Stimulated activated CD4-positive, alpha-beta T cell treated with anti-CD3 and anti-CD28 coated beads, Interleukin-1b, Interleukin-23, amount 100 ng/mL, for 4 hours (primary cell): Measurements from ENCODE around the gene C17orf100.
"Not testable (repeated sequence)": the region's sequence is repeated elsewhere in the genome, so short reads cannot be mapped to it uniquely, and the experiment has no call there.

Experiments used
- DNase-seq, 2 donors: peaks; one replicate each; pipeline ENCODE4 v3.0.0-alpha.2; 2020; ENCODE audit warnings: low read depth in 2 of 2

C17orf100 gene

GRCh38 chr17:6641247-6641863 lies 10.2 kb upstream of the C17orf100 start:
- DNase-seq, result no peak

DNA sequence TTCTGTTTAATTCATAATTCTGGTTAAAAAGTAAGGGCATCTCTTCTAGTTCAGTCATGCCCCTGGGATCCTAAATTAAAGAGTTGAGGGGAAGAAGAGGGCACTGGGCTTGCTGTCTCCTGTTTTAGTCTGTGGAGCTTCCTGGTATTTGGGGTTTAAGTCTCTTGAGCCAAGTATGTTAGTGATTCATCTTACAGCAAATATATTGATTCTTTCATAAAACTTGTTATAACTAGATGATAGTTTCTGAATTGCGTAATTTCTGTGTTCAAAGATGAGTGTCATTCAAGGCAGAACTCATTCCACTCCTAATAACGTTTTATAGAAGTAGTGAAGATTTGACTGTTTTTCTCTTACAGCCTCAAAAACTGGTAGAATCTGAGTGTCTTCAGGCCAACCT lies 9.0 kb upstream of the C17orf100 start:
- no peak for DNase-seq

DNA sequence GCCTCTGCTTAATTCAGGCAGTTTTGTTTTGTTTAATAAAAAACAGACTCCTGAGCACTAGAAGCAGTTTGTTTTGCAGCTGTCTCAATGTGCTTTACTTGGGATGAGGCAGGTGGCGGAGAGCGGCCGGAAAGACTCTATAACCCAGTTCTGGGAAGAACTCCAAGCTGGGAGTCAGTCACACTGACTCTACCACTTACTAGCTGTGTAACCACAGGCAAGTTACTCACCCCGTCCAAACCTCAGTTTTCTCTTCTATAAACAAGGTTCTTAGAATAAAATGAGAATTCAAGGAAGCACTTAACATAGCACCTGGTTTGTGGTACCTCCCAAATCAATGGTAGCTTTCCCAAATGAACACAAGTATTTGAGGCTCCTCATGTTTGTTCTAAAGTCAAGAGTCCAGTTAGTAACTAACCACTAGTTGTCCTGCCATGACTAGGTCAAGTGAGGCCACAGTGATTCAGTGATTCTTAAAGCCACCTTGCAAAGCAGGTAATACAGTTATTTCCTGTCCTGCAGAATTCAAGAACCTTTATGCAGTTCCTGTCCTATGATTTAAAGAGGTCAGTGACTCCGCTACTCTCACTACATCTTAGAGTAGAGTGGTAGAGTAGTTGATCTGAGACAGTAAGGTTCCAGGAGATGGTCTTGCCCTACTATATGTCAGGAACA lies 8.0 kb upstream of the C17orf100 start:
- no peak for DNase-seq

DNA sequence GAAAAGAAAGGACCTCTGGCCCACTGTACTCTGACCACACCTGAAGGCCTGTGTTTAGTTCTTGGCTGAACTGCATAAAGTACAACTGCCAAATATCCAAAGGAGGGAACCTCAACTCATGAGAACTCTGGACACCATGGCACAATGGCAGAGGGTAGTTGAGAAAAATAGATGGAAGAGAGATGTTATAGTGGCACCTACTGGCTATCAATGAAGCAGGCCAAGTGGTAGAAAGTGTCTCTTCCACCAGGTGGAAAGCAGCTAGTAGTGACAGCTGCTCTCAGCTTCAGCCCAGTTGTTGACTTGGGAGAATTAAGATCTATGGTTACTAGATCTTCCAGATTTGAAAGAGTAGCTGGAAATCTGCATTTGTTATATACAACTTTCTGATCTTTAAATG lies 3.4 kb upstream of the C17orf100 start:
- no peak for DNase-seq

- no peak for DNase-seq
These were observed 424 bp downstream of the C17orf100 start for GRCh38 chr17:6651919-6652452.

DNA sequence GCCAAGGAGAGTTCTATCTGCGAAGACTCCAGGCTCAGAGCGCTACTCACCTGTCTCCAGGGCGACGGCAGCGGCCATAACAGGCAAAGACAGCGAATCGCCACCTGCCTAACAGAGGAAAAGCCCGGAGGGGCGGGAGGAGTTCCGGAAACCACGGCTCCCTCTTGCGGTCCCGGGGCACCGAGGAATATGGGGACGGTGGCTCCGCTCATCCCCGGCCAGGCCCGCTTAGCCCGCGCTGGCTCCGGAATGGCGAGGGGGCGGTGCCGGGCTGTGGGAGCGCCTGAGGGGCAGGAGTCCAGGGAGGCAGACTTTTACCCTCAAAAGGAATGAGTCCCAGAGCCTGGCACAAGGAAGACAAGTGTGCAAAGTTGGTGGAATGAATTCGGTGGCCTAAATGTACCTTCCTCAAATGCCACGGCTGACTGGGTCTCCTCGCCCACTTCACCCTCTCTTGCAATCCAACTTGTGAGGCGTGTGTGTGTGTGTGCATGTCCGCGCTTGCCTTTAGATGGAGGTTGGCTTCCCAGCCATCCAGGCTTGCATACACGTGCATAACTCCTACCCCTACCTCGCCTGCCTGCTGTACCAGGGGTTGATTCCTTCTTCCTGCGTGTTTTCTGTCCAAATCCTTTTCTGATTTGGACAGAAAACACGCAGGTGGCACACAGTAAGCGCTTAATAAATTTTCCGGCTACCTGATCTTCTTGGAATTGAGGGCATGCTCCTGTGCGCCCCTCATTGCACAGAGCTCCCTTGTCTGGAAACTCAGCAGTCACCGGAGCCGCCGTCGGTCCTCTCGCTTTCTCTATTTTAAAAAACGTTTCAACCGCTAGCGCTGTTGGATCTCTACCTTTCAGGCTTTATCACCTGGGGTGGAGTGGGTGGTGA lies 3.5 kb downstream of the C17orf100 start:
- no peak for DNase-seq

- DNase-seq, result not testable (repeated sequence)
These were observed 4.3 kb downstream of the C17orf100 start for GRCh38 chr17:6655732-6656361.

- DNase-seq, result peak; percentile 42 to 54
These were observed 5.5 kb downstream of the C17orf100 start for GRCh38 chr17:6656797-6657632.

GRCh38 chr17:6657633-6658287 lies 6.2 kb downstream of the C17orf100 start:
- no peak for DNase-seq

- not testable (repeated sequence) for DNase-seq
These were observed 6.8 kb downstream of the C17orf100 start for GRCh38 chr17:6658411-6658810.

GRCh38 chr17:6660101-6660500 lies 8.5 kb downstream of the C17orf100 start:
- DNase-seq, result no peak

GRCh38 chr17:6660805-6661463 lies 9.4 kb downstream of the C17orf100 start:
- DNase-seq, result no peak

DNA sequence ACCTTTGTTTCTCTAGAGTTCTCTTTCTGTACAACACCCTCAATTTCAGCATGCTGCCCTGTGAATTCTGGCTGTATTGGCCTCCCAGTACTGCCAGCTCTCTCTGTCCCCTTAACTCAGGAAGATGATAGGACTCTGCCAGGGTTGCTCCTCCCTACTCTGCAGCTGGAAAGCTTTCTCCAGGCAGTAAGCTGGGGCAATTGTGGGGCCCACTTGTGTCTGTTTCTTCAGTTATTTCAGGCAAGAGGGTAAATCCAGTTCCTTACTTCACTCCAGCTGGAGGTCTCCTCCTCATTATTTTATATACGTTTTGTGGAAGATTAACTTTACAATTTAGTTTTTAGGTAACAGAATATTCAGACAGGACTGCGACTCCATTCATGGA lies 9.9 kb downstream of the C17orf100 start:
- DNase-seq, result no peak

DNA sequence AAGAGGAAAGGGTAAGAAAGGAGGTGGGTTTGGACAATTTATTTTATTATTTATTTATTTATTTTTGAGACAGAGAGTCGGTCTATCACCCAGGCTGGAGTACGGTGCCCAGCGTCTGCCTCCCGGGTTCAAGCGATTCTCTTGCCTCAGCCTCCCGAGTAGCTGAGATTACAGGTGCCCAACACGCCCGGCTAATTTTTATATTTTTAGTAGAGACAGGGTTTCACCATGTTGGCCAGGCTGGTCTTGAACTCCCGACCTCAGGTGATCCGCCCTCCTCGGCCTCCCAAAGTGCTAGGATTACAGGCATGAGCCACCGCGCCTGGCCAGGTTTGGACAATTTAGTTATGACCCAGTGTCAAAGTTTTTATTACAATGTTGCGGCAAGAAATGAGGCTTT lies 11.6 kb downstream of the C17orf100 start:
- not testable (repeated sequence) for DNase-seq

DNA sequence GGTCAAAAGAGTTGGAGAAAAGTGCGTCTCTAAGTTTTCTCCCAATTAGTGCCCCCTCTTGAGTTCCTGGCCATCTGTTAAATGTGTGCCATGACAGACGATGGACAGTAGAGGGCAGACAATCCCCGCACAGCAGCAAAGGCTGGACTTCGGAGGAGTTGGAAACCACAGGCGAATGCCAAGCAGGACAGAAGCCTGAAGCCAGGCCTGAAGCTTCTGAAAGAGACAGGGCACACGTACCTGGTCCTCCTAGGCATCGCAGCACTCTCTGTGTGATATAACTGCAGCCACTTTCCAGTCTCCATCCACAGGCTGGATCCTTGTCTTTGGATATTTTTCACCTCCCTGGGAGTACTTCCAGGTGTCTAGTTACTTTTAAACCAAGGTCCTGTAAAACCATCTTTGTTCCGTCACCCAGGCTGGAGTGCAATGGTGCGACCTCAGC lies 14.5 kb downstream of the C17orf100 start:
- peak in 1 of 2 donors; percentile 35 for DNase-seq

- no peak for DNase-seq
These were observed 15.0 kb downstream of the C17orf100 start for GRCh38 chr17:6666557-6666956.

DNA sequence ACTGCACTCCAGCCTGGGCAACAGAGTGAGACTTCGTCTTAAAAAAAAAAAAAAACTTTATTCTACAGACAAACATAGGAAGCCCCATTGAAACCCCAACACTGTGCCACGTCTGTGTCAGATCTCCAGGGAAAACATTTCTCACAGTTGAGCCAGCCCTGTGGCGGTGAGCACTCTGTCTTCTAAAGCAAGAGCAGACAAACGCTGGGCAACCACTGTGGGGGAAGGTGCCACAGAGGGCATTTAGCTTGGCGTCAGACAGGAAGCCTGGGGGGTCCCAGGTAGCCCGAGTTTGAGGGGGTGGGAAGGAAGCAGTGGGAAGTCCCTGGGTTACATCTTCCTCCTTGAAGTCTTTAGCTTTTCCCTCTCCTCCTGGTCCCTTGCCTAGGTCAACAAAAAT lies 16.0 kb downstream of the C17orf100 start:
- DNase-seq, result no peak

DNA sequence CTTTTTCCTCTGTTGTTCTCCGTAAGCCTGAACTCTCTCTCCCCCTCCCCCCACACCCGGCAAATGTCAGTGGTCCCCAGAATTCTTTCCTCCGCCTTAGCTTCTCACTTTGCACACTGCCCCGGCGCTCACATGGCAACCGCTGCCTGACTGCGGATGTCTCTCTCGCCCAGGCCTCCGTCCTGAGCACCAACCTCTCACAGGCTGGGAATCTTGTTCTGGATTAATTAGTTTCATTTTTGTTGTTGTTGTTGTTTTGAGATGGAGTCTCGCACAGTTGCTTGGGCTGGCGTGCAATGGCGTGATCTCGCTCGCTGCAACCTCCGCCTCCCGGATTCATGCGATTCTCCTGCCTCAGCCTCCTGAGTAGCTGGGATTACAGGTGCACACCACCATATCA lies 16.7 kb downstream of the C17orf100 start:
- no peak for DNase-seq

DNA sequence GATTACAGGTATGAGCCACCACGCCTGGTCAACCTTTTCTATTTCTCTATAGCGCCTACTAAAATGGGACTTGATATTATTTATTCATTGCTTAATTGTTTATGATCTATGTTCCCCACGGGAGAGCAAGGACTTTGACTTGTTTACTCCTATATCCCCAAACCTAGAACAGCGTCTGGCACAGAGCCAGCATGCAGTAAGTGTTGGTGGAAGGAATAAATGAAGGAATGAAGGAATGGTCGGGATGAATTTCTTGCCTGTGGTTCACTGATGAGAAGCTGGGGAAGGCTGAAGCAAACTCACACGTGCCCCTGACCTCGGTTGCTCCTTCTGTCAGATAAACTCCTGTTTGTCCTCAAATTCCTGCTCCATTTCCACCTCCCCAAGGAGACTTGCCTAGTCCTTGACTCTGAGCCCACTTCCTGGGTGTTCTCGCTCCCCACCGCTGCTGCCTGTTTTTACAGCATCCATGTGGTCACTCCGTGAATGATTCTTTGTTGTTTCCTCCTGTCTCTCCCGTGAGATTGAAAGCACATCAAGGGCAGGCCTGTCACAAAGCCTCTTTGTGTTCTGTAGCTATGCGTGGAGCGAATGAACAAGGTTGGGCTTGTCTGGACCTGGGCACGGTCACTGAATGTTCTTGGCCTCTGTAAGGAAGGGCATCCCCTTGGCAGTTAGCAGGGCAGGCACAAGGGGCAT lies 17.3 kb downstream of the C17orf100 start:
- DNase-seq, result no peak
